Fibroblast of skin of right biceps (primary cell): Measurements from ENCODE around the gene LSS.
"Not testable (repeated sequence)": the region's sequence is repeated elsewhere in the genome, so short reads cannot be mapped to it uniquely, and the experiment has no call there.

Experiments used
- DNase-seq: peaks from one replicate; pipeline ENCODE4 v3.0.0-alpha.2; 2013

LSS gene

GRCh38 chr21:46245213-46245915 lies 16.8 kb upstream of the LSS start:
- DNase-seq: no peak

GRCh38 chr21:46244602-46245001 lies 16.0 kb upstream of the LSS start:
- no peak for DNase-seq

- DNase-seq: no peak
Measured at GRCh38 chr21:46243960-46244361, 15.4 kb upstream of the LSS start.

GRCh38 chr21:46243325-46243724 lies 14.8 kb upstream of the LSS start:
- no peak for DNase-seq

- DNase-seq: not testable (repeated sequence)
Measured at GRCh38 chr21:46241577-46241976, 13.0 kb upstream of the LSS start.

GRCh38 chr21:46239817-46240325 lies 11.3 kb upstream of the LSS start:
- DNase-seq: no peak

- no peak for DNase-seq
Measured at GRCh38 chr21:46237474-46237873, 8.9 kb upstream of the LSS start.

GRCh38 chr21:46234436-46234950 lies 5.9 kb upstream of the LSS start:
- no peak for DNase-seq

GRCh38 chr21:46229923-46230260 lies 1.3 kb upstream of the LSS start:
- DNase-seq: no peak

GRCh38 chr21:46229133-46229922 lies 754 bp upstream of the LSS start:
- DNase-seq: no peak

GRCh38 chr21:46227811-46228344 lies 696 bp downstream of the LSS start:
- DNase-seq: no peak

GRCh38 chr21:46226920-46227599 lies 1.5 kb downstream of the LSS start:
- peak; percentile 14 for DNase-seq

- DNase-seq: no peak
Measured at GRCh38 chr21:46226146-46226545, 2.4 kb downstream of the LSS start.

GRCh38 chr21:46223661-46224060 lies 4.9 kb downstream of the LSS start:
- not testable (repeated sequence) for DNase-seq

GRCh38 chr21:46223217-46223616 lies 5.4 kb downstream of the LSS start:
- DNase-seq: no peak

GRCh38 chr21:46222436-46223116 lies 6.0 kb downstream of the LSS start:
- no peak for DNase-seq

GRCh38 chr21:46221664-46222435 lies 6.7 kb downstream of the LSS start:
- DNase-seq: no peak

- DNase-seq: no peak
Measured at GRCh38 chr21:46220847-46221246, 7.7 kb downstream of the LSS start.

GRCh38 chr21:46220275-46220810 lies 8.2 kb downstream of the LSS start:
- DNase-seq: no peak

- no peak for DNase-seq
Measured at GRCh38 chr21:46219591-46220239, 8.9 kb downstream of the LSS start.
